Measurements from ENCODE around the gene GFER. TPM values are rescaled to one million over a fixed set of nuclear protein-coding genes. Genes with fewer than 3 reads are reported as not detected.

The GFER gene
- total and polyA plus RNA-seq, 2 of the 8 experiments (the other 6 are each of a cell fraction or from before 2014, with no cell fraction given): 17.7 to 37.9 TPM

DNA sequence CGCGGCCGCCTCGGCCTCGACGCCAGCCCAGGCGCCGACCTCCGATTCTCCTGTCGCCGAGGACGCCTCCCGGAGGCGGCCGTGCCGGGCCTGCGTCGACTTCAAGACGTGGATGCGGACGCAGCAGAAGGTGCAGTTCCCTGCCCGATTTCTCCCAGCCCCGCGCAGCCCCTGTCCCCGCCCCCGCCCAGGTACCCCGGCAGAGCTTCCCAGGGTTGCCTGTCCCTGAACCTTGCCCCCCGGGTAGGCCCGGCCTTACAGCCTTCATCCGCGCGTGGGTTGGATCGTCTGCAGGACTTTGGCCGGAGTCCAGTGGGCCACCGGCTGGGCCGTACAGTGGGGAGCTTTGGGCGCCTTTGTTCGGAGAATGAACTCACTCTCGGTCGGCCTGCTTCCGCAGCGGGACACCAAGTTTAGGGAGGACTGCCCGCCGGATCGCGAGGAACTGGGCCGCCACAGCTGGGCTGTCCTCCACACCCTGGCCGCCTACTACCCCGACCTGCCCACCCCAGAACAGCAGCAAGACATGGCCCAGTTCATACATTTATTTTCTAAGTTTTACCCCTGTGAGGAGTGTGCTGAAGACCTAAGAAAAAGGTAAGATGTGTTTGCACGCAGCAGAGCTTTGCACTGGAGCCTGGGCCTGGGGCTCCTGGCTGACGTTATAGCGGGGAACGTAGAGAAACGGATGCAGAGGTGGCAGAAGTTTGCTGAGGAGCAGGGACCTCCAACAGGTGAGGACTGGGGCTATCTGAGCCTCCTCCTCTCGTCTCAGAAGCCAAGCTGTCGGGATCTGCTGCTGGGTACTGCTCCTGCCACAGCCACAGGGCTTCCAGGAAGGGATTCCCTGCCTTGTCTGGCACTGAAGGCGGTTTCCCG lies 593 bp downstream of the GFER start:
- no peak overlapping the region for H4K5ac ChIP-seq (ENCODE audit: insufficient read length, low read depth, low read length)
- peak overlapping the region; percentile 39; the same call in 1 of the 2 replicates for H2AK5ac ChIP-seq (ENCODE audit: low read depth, low read length)
- no peak overlapping the region for H2BK12ac ChIP-seq (ENCODE audit: low read depth, low read length)
- H3K9ac ChIP-seq (replicated peaks in 1 of 4; ENCODE audit: extremely low read depth in 1 of 4, low read depth in 3 of 4, low read length in 3 of 4): peak overlapping the region; percentile 70 to 91 (median 84)
- H3K27me3 ChIP-seq (replicated peaks in 1 of 4; ENCODE audit: control insufficient read depth in 3 of 4, extremely low read depth in 1 of 4, insufficient read depth in 3 of 4, low read length in 3 of 4): peaks cover 9 to 50% (median 47%) of the 10 kb centered on the region in 4 experiments; a peak in 6 of 7 replicates
- H3K4ac ChIP-seq (replicated peaks; ENCODE audit: insufficient read length, low read depth, low read length): peak overlapping the region; percentile 33
- peaks cover 3 to 43% (median 28%) of the 10 kb centered on the region in 4 experiments for H3K4me1 ChIP-seq (replicated peaks in 1 of 4; ENCODE audit: control insufficient read depth in 3 of 4, insufficient read depth in 4 of 4, low read length in 3 of 4)
- H3K36me3 ChIP-seq (ENCODE audit: control insufficient read depth in 2 of 4, insufficient read depth in 4 of 4, low read length in 3 of 4): peaks cover 2 to 5% (median 3%) of the 10 kb centered on the region in 4 experiments; a peak in 3 of 8 replicates
- H2AFZ ChIP-seq (ENCODE audit: low read length): no peak overlapping the region
- peaks cover 0 to 14% of the 10 kb centered on the region in 2 experiments for H4K20me1 ChIP-seq (replicated peaks in 1 of 2; ENCODE audit: control insufficient read depth in 1 of 2, insufficient read depth in 2 of 2, low read length in 2 of 2)
- peak overlapping the region; percentile 58 to 85 for H3K4me2 ChIP-seq (ENCODE audit: insufficient read depth in 1 of 2, low read depth in 2 of 2, low read length in 2 of 2)
- no peak overlapping the region for H3K23ac ChIP-seq (ENCODE audit: insufficient read length)
- peak overlapping the region; percentile 89 for H4K8ac ChIP-seq (ENCODE audit: extremely low read depth, insufficient read depth, low read length)
- H2BK5ac ChIP-seq (ENCODE audit: low read depth, low read length): no peak overlapping the region
- POLR2A ChIA-PET (ENCODE audit: partially characterized antibody): interaction anchor here (0.6 to 28.2 kb wide), 16 partner anchors 8 to 279 kb away, joined by 3 to 736 read pairs (median 4); partner anchors contain the start of genes NDUFB10, NTHL1, PGP and RNF151
- TF ChIP-seq RBBP5 (IDR thresholded peaks at IDR 0.05; ENCODE audit: borderline replicate concordance, low read depth, low read length): 0 out of 2 replicates have a peak, but pooled peaks have one; percentile 1
- peak; percentile 50 for TF ChIP-seq ASH2L (IDR thresholded peaks at IDR 0.05; ENCODE audit: low read length)
- TF ChIP-seq PHF8 (conservative IDR thresholded peaks at IDR 0.05; ENCODE audit: low read depth, low read length): peak; percentile 99; the same call in 1 of the 2 replicates
- 0 out of 2 replicates have a peak, but pooled peaks have one; percentile 17 for TF ChIP-seq KDM5A (IDR thresholded peaks at IDR 0.05; ENCODE audit: low read length)
- TF ChIP-seq CTCF (IDR thresholded peaks at IDR 0.05; ENCODE audit: control extremely low read depth in 1 of 3, insufficient read depth in 1 of 3, low read depth in 1 of 3, low read length in 3 of 3): no peak
- TF ChIP-seq, protein P1, sequence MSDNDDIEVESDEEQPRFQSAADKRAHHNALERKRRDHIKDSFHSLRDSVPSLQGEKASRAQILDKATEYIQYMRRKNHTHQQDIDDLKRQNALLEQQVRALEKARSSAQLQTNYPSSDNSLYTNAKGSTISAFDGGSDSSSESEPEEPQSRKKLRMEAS (IDR thresholded peaks at IDR 0.05): no peak
- H2BK20ac ChIP-seq (ENCODE audit: low read length): no peak overlapping the region
- peak overlapping the region; percentile 52 to 96 (median 73) for H3K4me3 ChIP-seq (ENCODE audit: extremely low read depth in 1 of 4, insufficient read depth in 2 of 4, low read depth in 3 of 4, low read length in 4 of 4)
- peaks cover 0 to 9% of the 10 kb centered on the region in 2 experiments; a peak in 1 of 4 replicates for H3K79me2 ChIP-seq (ENCODE audit: control insufficient read depth in 1 of 2, insufficient read depth in 2 of 2, low read length in 2 of 2)
- H2BK15ac ChIP-seq (ENCODE audit: low read length): no peak overlapping the region
- DNase-seq (ENCODE audit: low read depth in 1 of 2, low spot score in 2 of 2): no peak
- no peak overlapping the region for H3K18ac ChIP-seq (ENCODE audit: extremely low read depth, low read length)
- peak overlapping the region; percentile 26 for H3K56ac ChIP-seq (replicated peaks; ENCODE audit: insufficient read length, low read depth, low read length)
- H3K79me1 ChIP-seq (ENCODE audit: low read depth, low read length): no peaks in the 10 kb centered on the region
- H3K14ac ChIP-seq (ENCODE audit: insufficient read length): no peak overlapping the region
- H4K91ac ChIP-seq (replicated peaks; ENCODE audit: insufficient read length, low read length): no peak overlapping the region
- peaks cover 26% of the 10 kb centered on the region for H3K23me2 ChIP-seq (ENCODE audit: low read depth, low read length)
- 15% methylated on average over 42 of the region's 58 CpGs; no CpG with 5 or more reads in 1 of the 2 experiments for WGBS, 2 experiments (ENCODE audit: extremely low coverage in 1 of 2, insufficient coverage in 1 of 2, insufficient read length in 1 of 2, insufficient replicate concordance in 2 of 2, low coverage in 1 of 2, low lambda C conversion rate in 2 of 2, missing lambda C conversion rate in 1 of 2)
- H3K27ac ChIP-seq (ENCODE audit: low read depth, low read length): peak overlapping the region; percentile 43; the same call in 1 of the 2 replicates
- no peak for FAIRE-seq
- CTCF ChIA-PET (ENCODE audit: partially characterized antibody): interaction anchor here (1.5 kb wide), 1 partner anchor 19 kb away, joined by 4 read pairs; no protein-coding TSS in a partner anchor
- no peak overlapping the region for H2BK120ac ChIP-seq (replicated peaks; ENCODE audit: low read depth, low read length)
- no peaks in the 10 kb centered on the region for H3K9me3 ChIP-seq (ENCODE audit: insufficient read depth in 2 of 2, low read depth in 1 of 2, low read length in 1 of 2)
